GM18499 (cell line): ENCODE measurements around the gene LMNB1.

Source experiments
- ATAC-seq: cut with Tn5 transposase; IDR thresholded peaks from one replicate; pipeline ENCODE4 v1.9.1; 2021; ENCODE audit warnings: moderate number of reproducible peaks; ENCODE audit not compliant: insufficient read depth, unreplicated experiment

Gene LMNB1

DNA sequence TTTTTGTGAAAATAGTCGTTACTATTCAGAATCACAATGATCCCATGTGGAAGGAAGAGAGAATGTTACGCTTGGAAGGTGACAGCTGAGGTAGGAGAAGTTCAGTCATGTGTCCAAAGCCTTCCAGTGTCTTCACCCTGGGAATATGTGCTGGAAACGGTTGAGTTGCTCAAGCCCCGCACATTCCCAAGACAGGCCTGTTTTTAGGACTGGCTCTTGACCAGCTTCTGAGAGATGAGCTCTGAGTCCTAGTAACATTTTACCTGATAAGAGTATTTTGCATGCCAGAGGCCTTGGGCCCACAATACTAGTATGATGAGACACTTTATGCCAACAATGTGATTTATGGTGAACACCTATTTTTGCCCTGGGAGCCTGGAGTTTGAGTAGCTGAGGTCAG lies 101.7 kb downstream of the LMNB1 start:
- no peak for ATAC-seq

DNA sequence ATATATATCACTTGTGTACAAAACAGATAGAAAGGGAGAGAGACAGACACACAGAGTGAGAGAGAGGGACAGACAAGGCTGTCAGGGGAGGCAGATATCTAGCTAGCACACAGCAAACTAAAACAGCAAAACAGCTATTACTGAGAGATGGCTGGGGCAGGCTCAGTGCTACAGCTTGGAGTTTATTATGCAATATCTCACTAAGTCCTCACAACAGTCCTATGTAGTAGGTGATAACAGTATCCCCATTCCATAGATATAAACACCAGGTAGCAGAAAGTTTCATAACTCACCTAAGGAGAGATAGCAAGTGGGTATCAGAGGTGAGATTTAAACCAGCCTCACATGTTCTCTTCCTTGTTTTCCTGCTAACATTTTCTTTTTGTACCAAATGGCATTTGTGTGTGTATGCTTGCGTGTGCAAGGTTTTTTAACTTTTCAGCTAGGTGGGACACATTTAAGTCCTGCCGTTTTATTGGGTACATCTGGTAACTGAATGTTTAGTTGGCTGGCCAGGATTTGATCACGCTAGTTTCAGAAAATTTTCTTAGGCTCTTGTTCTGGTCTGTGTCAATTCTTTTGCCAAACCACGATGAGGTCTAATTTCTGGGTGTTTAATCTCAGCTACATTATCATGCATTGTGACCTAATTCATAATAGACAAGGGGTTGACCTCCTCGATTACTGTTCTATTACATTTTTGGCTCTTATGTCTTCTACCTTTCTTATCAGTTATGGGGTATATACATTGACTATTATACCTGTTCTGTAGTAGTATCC lies 105.1 kb downstream of the LMNB1 start:
- no peak for ATAC-seq

DNA sequence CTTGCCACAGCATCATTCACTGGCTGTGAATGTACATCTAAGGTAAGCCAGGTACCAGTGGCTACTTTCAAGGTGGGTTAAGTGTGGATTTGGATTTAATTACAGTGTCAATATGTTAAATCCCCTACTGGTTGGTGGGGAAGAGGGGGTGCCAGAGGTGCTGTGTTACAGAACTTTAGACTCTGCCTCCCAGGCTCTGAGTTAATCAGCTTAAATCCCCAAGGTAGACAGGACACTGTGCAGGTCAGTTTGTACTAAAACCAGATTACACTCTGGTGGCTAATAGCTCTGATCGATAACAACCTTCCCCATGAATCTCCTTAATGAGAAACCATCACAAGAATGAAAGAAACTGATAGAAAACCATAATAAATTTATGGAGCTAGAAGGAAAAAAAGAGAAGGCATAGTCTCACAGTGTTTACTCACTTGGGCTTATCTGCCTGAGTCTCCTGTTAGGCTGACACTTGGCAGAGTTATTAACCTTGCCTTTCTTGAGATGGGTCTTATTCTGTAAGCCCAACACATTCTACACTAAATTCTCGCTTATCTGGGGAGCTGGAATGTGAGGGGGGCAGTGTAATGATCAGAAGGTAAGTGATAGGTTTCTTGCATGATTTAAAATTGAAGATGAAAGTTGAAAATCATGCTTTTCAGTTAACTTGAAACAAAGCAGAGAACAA lies 106.8 kb downstream of the LMNB1 start:
- ATAC-seq = no peak

DNA sequence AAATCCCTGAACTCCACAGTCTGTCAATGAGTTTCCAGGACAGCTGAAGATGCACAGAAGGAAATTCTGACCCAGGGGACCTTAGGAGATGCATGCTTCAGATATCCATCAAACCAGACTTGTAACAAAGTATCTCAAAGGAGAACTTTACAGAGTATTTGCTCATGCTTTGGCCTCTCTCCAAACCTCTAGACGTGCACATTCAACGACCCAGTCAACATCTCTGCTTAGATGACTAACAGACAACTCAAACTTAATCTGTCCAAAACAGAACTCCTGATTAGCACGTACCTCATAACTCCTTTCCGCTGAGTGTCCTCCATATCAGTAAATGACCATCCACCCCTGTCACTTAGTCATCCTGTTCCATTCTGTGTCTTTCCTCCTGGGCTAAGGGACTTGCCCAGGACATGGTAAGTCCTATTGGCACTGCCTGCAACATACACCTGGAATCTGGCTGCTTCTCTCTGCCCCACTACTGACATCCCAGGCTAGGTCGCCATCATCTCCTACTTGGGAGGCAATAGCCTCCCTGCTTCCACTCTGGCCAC lies 107.4 kb downstream of the LMNB1 start:
- no peak for ATAC-seq
